Activated CD8-positive, alpha-beta memory T cell treated with anti-CD3 and anti-CD28 coated beads, Interleukin-2, amount 50 U/mL, for 1 hour (primary cell): ENCODE results near the gene APOL3.
"Not testable (repeated sequence)": the region's sequence is repeated elsewhere in the genome, so short reads cannot be mapped to it uniquely, and the experiment has no call there.

Experiments
- DNase-seq: peaks from one replicate; pipeline ENCODE4 v3.0.0-alpha.2; 2020; ENCODE audit errors: extremely low read depth

APOL3 gene

GRCh38 chr22:36160499-36160942 lies at the start of gene APOL3:
APOL3 (minus strand) TSS chr22:36160755; CDS start chr22:36149055, 11,700 bp downstream.
- no peak for DNase-seq

GRCh38 chr22:36210224-36210623 lies 49.7 kb upstream of the APOL3 start:
- DNase-seq: no peak

- DNase-seq: not testable (repeated sequence)
Measured at GRCh38 chr22:36209488-36209908, 48.9 kb upstream of the APOL3 start.

GRCh38 chr22:36208914-36209313 lies 48.4 kb upstream of the APOL3 start:
- no peak for DNase-seq

DNA sequence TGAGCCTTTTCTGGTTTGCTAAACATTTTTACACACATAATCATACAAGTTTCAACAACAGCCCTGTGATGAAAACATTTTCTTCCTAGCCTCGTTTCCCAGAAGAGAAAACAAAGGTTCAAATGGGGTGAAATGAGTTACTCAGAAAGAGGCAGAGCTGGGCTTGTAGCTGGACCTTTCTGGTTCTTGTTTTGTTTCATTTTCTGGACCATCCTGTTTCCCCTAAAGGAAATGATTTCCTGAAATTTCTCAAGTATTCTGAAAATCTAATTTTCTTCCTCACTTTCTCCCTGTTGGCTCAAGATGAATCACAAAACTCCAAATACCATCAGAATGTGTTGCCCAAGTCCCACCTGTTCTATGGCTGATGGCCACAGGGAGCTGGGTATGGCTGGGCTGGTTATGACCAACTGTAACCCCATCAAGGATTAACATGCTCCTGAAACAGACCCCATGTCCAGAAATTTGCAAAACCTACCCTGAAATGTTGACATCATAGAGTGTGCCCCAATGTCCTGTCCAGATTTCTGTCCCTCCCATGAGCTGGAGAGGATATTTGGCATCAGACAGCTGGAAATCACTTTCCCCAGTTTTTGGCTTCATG lies 47.7 kb upstream of the APOL3 start:
- DNase-seq: no peak

DNA sequence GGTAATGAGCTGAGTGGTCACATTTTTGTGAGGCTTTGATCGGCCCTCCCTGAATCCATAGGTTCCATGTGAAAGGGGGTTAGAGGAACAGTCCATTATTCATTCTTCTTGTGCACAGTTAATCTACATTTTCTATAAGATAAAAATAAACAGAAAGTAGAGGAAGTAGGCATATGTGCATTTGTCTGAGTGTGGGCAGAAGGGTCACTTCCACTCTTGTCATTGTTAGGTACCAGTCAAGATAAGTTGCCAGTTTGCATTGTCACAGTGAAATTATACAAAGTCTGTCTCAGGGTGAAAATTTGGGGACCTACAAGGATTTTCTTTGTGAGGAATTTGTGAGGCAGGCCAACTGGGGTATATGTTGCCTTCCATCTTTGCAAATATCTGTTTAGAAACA lies 45.7 kb upstream of the APOL3 start:
- DNase-seq: no peak

DNA sequence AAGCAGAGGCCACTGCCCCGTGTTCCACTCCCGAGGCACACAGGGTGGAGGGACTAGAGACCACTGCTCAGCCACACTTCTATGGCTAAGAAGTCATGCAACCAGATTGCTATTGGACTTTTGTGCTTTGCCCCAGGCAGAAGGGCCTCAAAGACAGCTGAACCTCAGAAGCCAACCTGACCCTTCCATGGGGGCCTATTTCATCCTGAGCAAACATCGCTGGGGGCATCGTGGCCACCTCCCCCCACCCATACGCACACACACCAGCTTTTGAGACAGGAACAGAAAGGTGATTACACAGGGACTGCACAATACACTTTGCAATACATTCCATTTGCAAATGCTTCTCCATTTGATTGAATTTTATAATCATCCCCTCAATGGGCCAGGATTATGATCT lies 45.0 kb upstream of the APOL3 start:
- not testable (repeated sequence) for DNase-seq

DNA sequence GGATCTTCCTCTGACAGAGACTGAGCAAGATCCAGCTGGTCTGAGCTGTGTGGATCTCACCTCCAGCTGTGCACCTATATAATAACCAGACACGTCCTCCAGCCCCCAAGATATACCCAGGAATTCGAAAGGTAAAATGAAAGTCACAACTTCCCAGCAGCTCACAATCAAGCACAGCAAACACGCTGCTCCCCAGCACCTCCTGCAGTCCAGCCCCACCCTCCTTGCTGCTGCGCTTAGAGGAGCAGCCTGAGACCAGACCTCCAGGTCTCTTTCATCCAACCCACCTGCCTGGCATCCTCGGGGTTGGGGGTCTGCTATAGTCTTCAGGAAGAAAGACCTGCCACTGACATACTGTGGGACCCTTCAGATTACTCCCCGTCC lies 44.1 kb upstream of the APOL3 start:
- no peak for DNase-seq

DNA sequence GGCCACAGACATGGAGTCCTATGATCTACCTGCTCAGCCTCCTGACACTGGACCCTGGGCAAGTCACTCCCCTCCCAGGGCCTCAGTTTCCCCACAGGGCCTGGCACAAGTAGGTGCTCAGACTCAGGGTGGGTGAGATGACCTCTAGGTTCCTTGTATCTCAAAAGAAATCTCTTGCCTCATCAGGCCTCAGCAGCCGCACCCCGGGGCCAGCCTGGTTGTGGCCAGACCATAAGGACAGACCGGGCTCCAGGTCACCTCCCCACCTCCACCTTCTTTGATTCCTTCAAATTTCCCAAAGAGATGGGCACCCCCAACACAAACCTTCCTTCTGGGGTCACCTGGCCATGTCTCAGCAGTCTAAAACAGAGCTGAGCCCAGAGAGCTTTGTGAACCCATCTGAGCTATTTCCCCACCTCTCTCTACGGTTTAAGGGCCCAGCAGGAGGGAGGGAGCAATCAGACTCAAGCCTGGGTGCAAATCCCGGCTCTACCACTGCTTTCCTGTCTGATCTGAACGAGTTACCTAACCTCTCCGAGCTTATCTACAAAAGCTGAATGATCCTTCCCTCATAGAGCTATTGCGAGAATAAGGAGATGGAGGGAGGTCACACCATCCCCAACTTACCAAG lies 43.6 kb upstream of the APOL3 start:
- DNase-seq: no peak

GRCh38 chr22:36203441-36203840 lies 42.9 kb upstream of the APOL3 start:
- DNase-seq: not testable (repeated sequence)

DNA sequence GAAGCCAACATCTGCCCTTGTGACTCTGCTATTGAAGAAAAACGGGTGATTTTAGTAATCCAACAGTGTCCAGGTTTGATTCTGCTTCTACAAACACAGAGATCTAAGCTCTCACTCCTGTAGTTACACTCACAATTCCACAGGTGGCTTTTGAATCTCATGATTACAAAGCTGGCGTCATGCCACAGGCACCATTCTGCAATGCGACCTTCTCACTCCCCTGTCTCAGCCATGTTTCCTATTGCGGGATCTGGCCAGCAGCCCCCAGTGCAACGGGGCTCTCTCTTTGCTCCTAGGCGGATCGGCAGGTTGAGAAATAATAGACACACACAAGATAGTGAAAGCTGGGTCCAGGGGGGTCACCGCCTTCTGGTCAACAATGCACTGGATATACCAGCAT lies 42.4 kb upstream of the APOL3 start:
- DNase-seq: not testable (repeated sequence)

DNA sequence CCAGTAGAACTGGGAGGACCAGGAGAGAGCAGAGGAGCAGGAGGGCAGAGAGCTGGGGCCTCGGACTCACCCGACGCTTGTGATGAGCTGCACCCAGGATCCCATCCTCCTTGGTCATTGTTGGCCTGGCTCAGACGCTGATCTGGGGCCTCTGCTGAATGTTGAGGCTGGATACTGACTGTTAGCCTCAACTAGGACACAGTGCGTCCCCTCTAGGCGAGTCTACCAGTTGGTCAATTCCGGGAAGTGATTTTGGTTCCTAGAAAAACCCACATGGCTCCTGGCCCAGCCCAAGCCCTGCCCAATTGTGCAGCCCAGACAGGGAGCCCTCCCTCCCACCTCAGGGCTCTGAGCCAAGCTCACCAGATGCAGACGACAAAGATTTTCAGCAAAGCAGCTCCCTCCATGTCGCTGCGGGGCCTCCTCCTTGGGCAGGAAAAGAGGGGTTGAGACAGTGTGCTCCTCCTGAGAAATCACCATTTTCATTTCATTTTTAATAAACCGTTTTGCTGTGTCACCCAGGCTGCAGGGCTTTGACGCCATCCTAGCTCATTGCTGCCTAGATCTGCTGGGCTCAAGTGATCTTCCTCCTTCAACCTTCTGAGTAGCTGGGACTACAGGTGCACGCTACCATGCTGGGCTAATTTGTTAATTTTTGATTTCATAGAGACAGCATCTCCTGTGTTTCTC lies 41.2 kb upstream of the APOL3 start, which contains the start of gene APOL4:
Gene APOL4, minus strand, starts transcription at position 180 of the 690 bp plus-strand sequence. Its CDS starts 75 bp downstream, at position 105.
- no peak for DNase-seq

DNA sequence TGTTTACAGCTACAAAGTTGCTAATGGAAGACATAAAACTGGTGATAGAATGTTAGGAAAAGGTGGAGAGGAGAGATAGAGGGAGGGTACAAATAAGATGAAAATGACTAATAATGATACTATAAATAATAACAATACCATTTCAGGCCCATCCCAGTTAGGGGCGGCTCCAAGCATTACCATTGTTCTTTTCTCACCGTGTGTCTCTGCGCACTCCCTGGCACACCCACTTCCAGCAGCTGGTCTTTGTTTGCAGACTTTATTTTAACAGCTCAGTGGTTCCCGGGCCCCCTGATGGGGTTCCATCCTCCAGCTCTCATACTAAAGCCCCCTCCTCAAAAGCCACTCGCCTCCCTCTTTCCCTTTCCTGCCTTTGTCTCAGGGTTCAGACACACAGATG lies 40.5 kb upstream of the APOL3 start:
- DNase-seq: not testable (repeated sequence)

- no peak for DNase-seq
Measured at GRCh38 chr22:36199001-36199551, 38.5 kb upstream of the APOL3 start.

DNA sequence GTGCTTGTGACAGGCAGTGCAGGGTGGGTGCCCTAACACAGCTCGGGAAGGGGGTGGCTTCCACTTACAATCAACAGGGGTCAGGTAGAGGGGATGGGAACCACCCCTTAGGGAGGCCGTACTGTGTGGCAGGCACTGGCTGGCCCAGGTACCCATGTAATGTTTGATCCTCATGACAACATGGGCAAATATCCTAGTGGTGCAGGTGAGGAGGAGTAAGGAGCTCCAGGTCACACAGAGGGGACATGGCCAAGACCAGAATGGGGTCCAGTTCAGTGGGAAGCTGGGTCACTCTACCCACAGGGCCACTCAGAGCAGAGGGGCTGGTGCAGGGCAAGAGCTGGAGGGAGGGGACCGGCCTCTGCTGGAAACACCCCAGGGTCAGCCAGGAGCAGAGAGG lies 38.0 kb upstream of the APOL3 start:
- DNase-seq: no peak

DNA sequence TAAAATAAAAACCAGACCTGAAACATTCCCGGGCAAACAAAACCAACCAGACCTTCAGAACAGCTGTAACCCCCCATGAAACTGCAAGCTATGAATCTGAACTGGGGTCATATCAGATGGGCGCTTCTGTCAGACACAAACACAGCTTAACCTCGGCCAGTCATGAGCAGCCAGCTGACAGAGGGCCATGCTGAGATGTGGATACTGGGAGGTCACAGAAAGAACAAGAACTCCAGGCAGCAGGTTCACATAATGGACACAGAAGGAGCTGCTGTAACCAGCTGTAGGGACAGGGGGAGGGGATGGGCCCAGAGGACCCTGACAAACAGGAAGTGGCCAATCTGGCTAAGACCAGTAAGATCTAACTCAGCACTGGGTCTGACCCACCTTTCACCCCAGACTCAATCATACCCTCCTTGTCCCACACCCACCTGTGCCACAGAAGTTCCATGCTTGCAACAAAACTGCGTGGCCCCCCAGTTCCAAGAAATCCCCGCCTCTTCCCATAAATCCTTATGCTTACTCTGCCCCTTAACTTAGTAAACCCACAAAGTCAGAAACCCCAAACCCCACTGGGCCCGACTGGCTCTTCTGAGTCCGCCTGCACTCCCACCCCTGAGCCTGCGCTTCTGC lies 37.1 kb upstream of the APOL3 start:
- DNase-seq: no peak

- no peak for DNase-seq
Measured at GRCh38 chr22:36197065-36197440, 36.5 kb upstream of the APOL3 start.

- no peak for DNase-seq
Measured at GRCh38 chr22:36196254-36197064, 35.9 kb upstream of the APOL3 start.

GRCh38 chr22:36194971-36195370 lies 34.4 kb upstream of the APOL3 start:
- no peak for DNase-seq

GRCh38 chr22:36194385-36194784 lies 33.8 kb upstream of the APOL3 start:
- no peak for DNase-seq

DNA sequence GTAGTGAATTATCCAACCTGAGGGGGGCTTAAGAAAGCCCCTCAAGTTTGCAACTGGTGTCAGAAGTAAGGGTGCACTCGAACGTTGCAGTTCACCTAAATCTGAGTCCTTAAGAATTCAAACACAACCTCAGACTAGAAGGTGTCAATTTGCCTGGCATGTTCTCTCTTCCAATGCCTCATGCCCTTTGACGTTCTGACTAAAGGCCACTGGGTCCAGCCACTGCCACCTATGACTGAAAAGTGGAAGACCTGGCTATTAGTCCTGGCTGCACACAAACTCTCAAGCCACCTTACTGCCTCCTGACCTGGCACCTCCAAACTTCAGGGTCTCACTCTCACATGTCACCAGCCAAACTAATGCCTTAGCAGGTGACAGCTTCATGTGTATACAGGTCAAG lies 33.0 kb upstream of the APOL3 start:
- DNase-seq: no peak
